Hepatocyte (in vitro differentiated cells): ENCODE results near the gene ANKRD55. TPM values are rescaled to one million over a fixed set of nuclear protein-coding genes. Genes with fewer than 3 reads are reported as not detected.
"Not testable (repeated sequence)": the region's sequence is repeated elsewhere in the genome, so short reads cannot be mapped to it uniquely, and the experiment has no call there.

Source experiments
- DNase-seq: peaks from one replicate; pipeline ENCODE4 v3.0.0-alpha.2; 2016; ENCODE audit warnings: low spot score
- H2AFZ ChIP-seq: fragments of 200-600 bp; sonication (generic); 2 replicates; pipeline ENCODE4 v1.6.0; 2016; ENCODE audit warnings: antibody characterized with exemption, mild to moderate bottlenecking
- H3K27ac ChIP-seq: fragments of 200-600 bp; sonication (generic); 2 replicates; pipeline ENCODE4 v1.5.1; 2016; ENCODE audit warnings: mild to moderate bottlenecking
- H3K27me3 ChIP-seq: fragments of 200-600 bp; sonication (generic); 2 replicates; pipeline ENCODE4 v1.6.1; 2016
- H3K36me3 ChIP-seq: fragments of 200-600 bp; sonication (generic); replicated peaks from 2 replicates; pipeline ENCODE4 v1.5.1; 2016; ENCODE audit warnings: low read depth; ENCODE audit not compliant: insufficient read depth
- H3K4me1 ChIP-seq: fragments of 200-600 bp; sonication (generic); 2 replicates; pipeline ENCODE4 v1.5.1; 2016; ENCODE audit warnings: mild to moderate bottlenecking, moderate library complexity; ENCODE audit not compliant: insufficient read depth
- H3K4me2 ChIP-seq: fragments of 200-600 bp; sonication (generic); 2 replicates; pipeline ENCODE4 v1.6.0; 2016
- H3K4me3 ChIP-seq: fragments of 200-600 bp; sonication (generic); 2 replicates; pipeline ENCODE4 v1.5.1; 2016; ENCODE audit warnings: mild to moderate bottlenecking
- H3K79me2 ChIP-seq: fragments of 200-600 bp; sonication (generic); 2 replicates; pipeline ENCODE4 v1.6.0; 2017; ENCODE audit warnings: mild to moderate bottlenecking
- H3K9me2 ChIP-seq: fragments of 200-600 bp; sonication (generic); replicated peaks from 2 replicates; pipeline ENCODE4 v1.6.0; 2017; ENCODE audit warnings: mild to moderate bottlenecking; ENCODE audit not compliant: insufficient read depth
- H3K9me3 ChIP-seq: fragments of 200-600 bp; sonication (generic); 2 replicates; pipeline ENCODE4 v1.5.1; 2016; ENCODE audit warnings: low read depth, mild to moderate bottlenecking
- H4K20me1 ChIP-seq: fragments of 200-600 bp; sonication (generic); 2 replicates; pipeline ENCODE4 v1.6.0; 2016; ENCODE audit warnings: mild to moderate bottlenecking; ENCODE audit not compliant: insufficient read depth, poor library complexity, severe bottlenecking
- CTCF ChIP-seq: fragments of 200-600 bp; sonication (generic); IDR thresholded peaks from 2 replicates; pipeline ENCODE4 v1.5.1; 2016; ENCODE audit warnings: antibody characterized with exemption, mild to moderate bottlenecking; ENCODE audit not compliant: poor library complexity
- EZH2 ChIP-seq: fragments of 200-600 bp; sonication (generic); IDR thresholded peaks from 2 replicates; pipeline ENCODE4 v1.6.1; 2016; ENCODE audit warnings: antibody characterized with exemption, mild to moderate bottlenecking, borderline replicate concordance
- EZH2phosphoT487 ChIP-seq: fragments of 200-600 bp; sonication (generic); IDR thresholded peaks from one replicate; pipeline ENCODE4 v1.6.1; 2018; ENCODE audit warnings: antibody characterized with exemption, mild to moderate bottlenecking, low read depth, moderate library complexity; ENCODE audit not compliant: unreplicated experiment, severe bottlenecking
- WGBS: methylation state at CpG from one replicate; pipeline ENCODE4 v1.1.6; 2016; ENCODE audit warnings: low lambda C conversion rate; ENCODE audit errors: missing lambda C conversion rate; 5-methylcytosine and 5-hydroxymethylcytosine counted together
- polyA plus RNA-seq: library from polyadenylated mRNA; unstranded; fragments of >200 nt; fragmentation: Nextera tagmentation; extraction: Ambion mirVana; gene quantifications from 2 replicates; pipeline ENCODE4 v1.2.1, GENCODE V29; 2016
- total RNA-seq: library from RNA; depleted of rRNA; stranded (reverse); fragments of >200 nt; gene quantifications from 2 replicates; pipeline ENCODE4 v1.2.3, GENCODE V29; 2014

ANKRD55 gene
- total and polyA plus RNA-seq, 2 experiments from 2014 or later, result 0.20 to 0.31 TPM

GRCh38 chr5:56123531-56124243 is 109.4 kb downstream of the ANKRD55 start:
- TF ChIP-seq EZH2 (no peak), EZH2phosphoT487 (no peak), CTCF (no peak)
- 13% methylated on average over 8 of the region's 8 CpGs for WGBS
- Histone ChIP-seq H3K36me3 (no peaks in the 10 kb centered on the region), H3K9me2 (no peaks in the 10 kb centered on the region), H4K20me1 (no peaks in the 10 kb centered on the region), H3K27ac (peak overlapping the region; percentile 92), H3K79me2 (no peaks in the 10 kb centered on the region), H3K4me2 (no peak overlapping the region), H2AFZ (no peak overlapping the region), H3K27me3 (no peaks in the 10 kb centered on the region), H3K9me3 (no peaks in the 10 kb centered on the region), H3K4me1 (peaks cover 21% of the 10 kb centered on the region), H3K4me3 (no peak overlapping the region)
- peak; percentile 89 for DNase-seq

- DNase-seq, H3K36me3 ChIP-seq, H4K20me1 ChIP-seq, H3K9me2 ChIP-seq, H2AFZ ChIP-seq, H3K4me3 ChIP-seq, H3K9me3 ChIP-seq, H3K4me2 ChIP-seq, H3K27me3 ChIP-seq, H3K79me2 ChIP-seq: not testable (repeated sequence)
- 90% methylated on average over 9 of the region's 9 CpGs for WGBS
- H3K4me1 ChIP-seq, result peaks cover 21% of the 10 kb centered on the region
- peak overlapping the region; percentile 91 for H3K27ac ChIP-seq
These were observed 110.7 kb downstream of the ANKRD55 start for GRCh38 chr5:56122360-56122985.

- no peaks in the 10 kb centered on the region for H3K27me3 ChIP-seq
- TF ChIP-seq EZH2phosphoT487, result no peak
- no peak for TF ChIP-seq CTCF
- no peak for TF ChIP-seq EZH2
- no peak overlapping the region for H3K4me3 ChIP-seq
- no peaks in the 10 kb centered on the region for H4K20me1 ChIP-seq
- peaks cover 9% of the 10 kb centered on the region for H3K4me1 ChIP-seq
- no peaks in the 10 kb centered on the region for H3K9me3 ChIP-seq
- WGBS, result 93% methylated on average over 1 of the region's 1 CpG
- H2AFZ ChIP-seq, result no peak overlapping the region
- no peaks in the 10 kb centered on the region for H3K36me3 ChIP-seq
- no peak overlapping the region for H3K4me2 ChIP-seq
- H3K27ac ChIP-seq, result no peak overlapping the region
- no peak for DNase-seq
- H3K79me2 ChIP-seq, result no peaks in the 10 kb centered on the region
- H3K9me2 ChIP-seq, result no peaks in the 10 kb centered on the region
These were observed 114.1 kb downstream of the ANKRD55 start for GRCh38 chr5:56119050-56119449.

- Histone ChIP-seq H3K4me2 (no peak overlapping the region), H3K36me3 (no peaks in the 10 kb centered on the region), H3K9me2 (no peaks in the 10 kb centered on the region), H2AFZ (no peak overlapping the region), H3K27me3 (no peaks in the 10 kb centered on the region), H4K20me1 (no peaks in the 10 kb centered on the region), H3K27ac (no peak overlapping the region), H3K79me2 (no peaks in the 10 kb centered on the region), H3K9me3 (no peaks in the 10 kb centered on the region), H3K4me3 (no peak overlapping the region), H3K4me1 (no peaks in the 10 kb centered on the region)
- no peak for TF ChIP-seq EZH2phosphoT487
- no peak for DNase-seq
- 78% methylated on average over 9 of the region's 9 CpGs for WGBS
These were observed 116.5 kb downstream of the ANKRD55 start for GRCh38 chr5:56116599-56117141.
